Loucy (cell line): ENCODE results near the gene HOXC12.

Source experiments
- CTCF ChIP-seq: fragments of 200-600 bp; sonication (generic); conservative IDR thresholded peaks from 2 replicates; pipeline ENCODE4 v1.5.1; 2014; ENCODE audit warnings: mild to moderate bottlenecking, antibody characterized with exemption, low read length
- EZH2phosphoT487 ChIP-seq: fragments of 200-600 bp; IDR thresholded peaks from 2 replicates; pipeline ENCODE4 v1.6.1; 2018; ENCODE audit warnings: antibody characterized with exemption, mild to moderate bottlenecking, moderate library complexity, borderline replicate concordance

GRCh38 chr12:53952871-53953734 is 1.6 kb upstream of the HOXC12 start:
- TF ChIP-seq EZH2phosphoT487 = no peak
- TF ChIP-seq CTCF = no peak
